Measurements from ENCODE around the gene PFKP.

Gene PFKP

DNA sequence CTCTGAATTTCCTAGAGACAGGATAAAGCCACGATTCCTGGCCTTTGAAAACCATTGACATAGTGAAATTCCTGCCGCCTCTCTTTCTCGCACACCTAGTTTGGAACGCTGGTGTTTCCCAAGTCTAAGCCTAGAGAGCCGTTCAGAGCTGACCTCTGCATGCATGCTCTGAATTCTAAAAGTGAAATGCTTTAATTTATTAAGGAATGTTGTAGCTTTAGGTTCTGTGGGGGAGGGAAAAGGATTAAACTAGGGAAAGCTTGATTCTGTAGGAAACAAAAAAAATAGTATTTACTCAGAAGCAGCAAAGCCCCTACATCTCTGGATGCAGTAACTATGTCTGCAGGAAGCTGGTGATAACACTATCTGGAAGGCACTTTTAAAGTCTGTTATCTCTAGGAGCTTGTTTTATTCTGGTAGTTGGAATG lies 27.3 kb downstream of the PFKP start:
- H3K4me1 ChIP-seq (ENCODE audit: low read length), result no peaks in the 10 kb centered on the region
- no peaks in the 10 kb centered on the region for H3K36me3 ChIP-seq (replicated peaks; ENCODE audit: insufficient read depth, low read length)
- no peak overlapping the region for H2AFZ ChIP-seq (ENCODE audit: low read length)
- DNase-seq, result no peak
- no peak overlapping the region for H3K9ac ChIP-seq (ENCODE audit: low read length)
- no peaks in the 10 kb centered on the region for H3F3A ChIP-seq (ENCODE audit: insufficient read depth, low read length)
- H3K4me3 ChIP-seq (ENCODE audit: low read length), result no peak overlapping the region
- H3K27me3 ChIP-seq (replicated peaks; ENCODE audit: insufficient read depth, low read length), result no peaks in the 10 kb centered on the region
- H3K9me2 ChIP-seq (replicated peaks; ENCODE audit: insufficient read depth, low read length), result no peaks in the 10 kb centered on the region
- H3K27ac ChIP-seq (ENCODE audit: low read length), result no peak overlapping the region
- TF ChIP-seq EZH2 (optimal IDR thresholded peaks at IDR 0.05; ENCODE audit: low read depth, low read length), result no peak
- no peak for TF ChIP-seq EZH2phosphoT487 (IDR thresholded peaks at IDR 0.05; ENCODE audit: low read length)
- H4K20me1 ChIP-seq (ENCODE audit: insufficient read depth, low read length), result no peaks in the 10 kb centered on the region
- no peaks in the 10 kb centered on the region; the same call in 1 of the 2 replicates for H3K9me3 ChIP-seq (replicated peaks; ENCODE audit: insufficient read depth, low read length)
- H3K79me2 ChIP-seq (ENCODE audit: low read length), result no peaks in the 10 kb centered on the region
- H3K4me2 ChIP-seq (ENCODE audit: low read depth, low read length), result no peak overlapping the region

DNA sequence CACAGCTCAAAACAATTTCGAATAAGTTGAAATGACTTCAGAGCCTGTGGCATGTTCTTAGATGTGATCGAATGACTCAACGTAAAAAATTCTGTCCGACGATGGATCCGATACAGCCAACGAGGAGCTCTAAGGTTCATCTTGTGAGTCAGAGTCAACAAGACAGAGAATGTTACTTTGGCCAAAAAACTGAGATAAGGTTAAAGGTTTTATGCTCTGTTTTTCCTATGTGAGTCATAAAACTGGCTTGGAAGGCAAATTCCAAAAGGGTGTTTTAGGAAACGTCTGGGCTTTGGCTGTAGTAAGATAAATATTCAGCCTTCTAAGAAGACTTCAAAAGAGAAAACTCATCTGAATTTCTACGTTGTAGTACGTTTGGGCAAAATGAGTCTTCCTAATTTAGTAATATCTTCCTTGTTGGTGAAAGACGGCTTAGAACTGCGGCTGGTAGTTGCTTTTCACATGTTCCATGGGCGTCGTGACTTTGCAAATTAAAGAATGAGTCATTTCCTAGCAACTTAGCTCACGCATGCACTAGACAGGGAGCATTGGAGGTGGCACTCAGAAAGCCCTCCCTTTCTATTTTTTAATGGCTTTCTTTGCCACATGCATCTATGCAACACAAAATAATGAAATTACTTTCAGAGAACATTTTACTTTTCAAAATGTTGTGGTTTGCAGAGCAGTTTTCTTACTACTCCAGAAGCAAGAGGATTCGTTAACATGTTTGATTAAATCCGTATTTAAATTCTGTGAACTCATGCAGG lies 28.2 kb downstream of the PFKP start:
- DNase-seq, result no peak
- Histone ChIP-seq H3K9ac (ENCODE audit: low read length) (no peak overlapping the region), H3F3A (ENCODE audit: insufficient read depth, low read length) (no peaks in the 10 kb centered on the region)

GRCh38 chr10:3096149-3096548 lies 28.8 kb downstream of the PFKP start:
- TF ChIP-seq EZH2phosphoT487 (IDR thresholded peaks at IDR 0.05; ENCODE audit: low read length), result no peak
- no peak for TF ChIP-seq CTCF (IDR thresholded peaks at IDR 0.05; ENCODE audit: low read length)

More for the DNA sequence above, 28.2 kb downstream of the PFKP start:
- no peak overlapping the region for H3K27ac ChIP-seq (ENCODE audit: low read length)
- TF ChIP-seq CTCF (IDR thresholded peaks at IDR 0.05; ENCODE audit: low read length), result no peak
- no peak for TF ChIP-seq EZH2phosphoT487 (IDR thresholded peaks at IDR 0.05; ENCODE audit: low read length)
- TF ChIP-seq EZH2 (optimal IDR thresholded peaks at IDR 0.05; ENCODE audit: low read depth, low read length), result no peak
- H3K27me3 ChIP-seq (replicated peaks; ENCODE audit: insufficient read depth, low read length), result no peaks in the 10 kb centered on the region
- H3K4me2 ChIP-seq (ENCODE audit: low read depth, low read length), result no peak overlapping the region
- H3K79me2 ChIP-seq (ENCODE audit: low read length), result no peaks in the 10 kb centered on the region
- H3K9me2 ChIP-seq (replicated peaks; ENCODE audit: insufficient read depth, low read length), result no peaks in the 10 kb centered on the region
- H4K20me1 ChIP-seq (ENCODE audit: insufficient read depth, low read length), result no peaks in the 10 kb centered on the region
- H3K4me3 ChIP-seq (ENCODE audit: low read length), result no peak overlapping the region
- H2AFZ ChIP-seq (ENCODE audit: low read length), result no peak overlapping the region
- no peaks in the 10 kb centered on the region for H3K4me1 ChIP-seq (ENCODE audit: low read length)
- H3K36me3 ChIP-seq (replicated peaks; ENCODE audit: insufficient read depth, low read length), result no peaks in the 10 kb centered on the region
- no peaks in the 10 kb centered on the region; the same call in 1 of the 2 replicates for H3K9me3 ChIP-seq (replicated peaks; ENCODE audit: insufficient read depth, low read length)

DNA sequence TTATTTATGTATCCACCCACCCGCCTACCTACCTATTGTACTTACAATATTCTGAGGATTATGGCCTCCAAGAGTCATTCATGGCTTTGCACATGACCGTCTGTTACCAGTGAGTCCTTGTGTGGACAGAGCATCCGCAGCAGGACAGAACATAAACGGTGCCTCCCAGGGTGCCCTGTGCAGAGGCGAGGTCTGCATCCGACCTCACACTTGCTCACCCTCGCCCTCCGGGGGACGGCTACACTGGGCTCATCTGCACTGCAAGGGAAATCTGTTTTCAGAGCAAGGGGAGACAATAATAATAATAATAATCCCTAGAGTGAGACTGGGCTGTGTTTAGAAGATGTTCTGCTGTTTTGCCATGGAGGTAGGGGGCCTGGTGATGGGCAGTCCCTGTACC lies 29.8 kb downstream of the PFKP start:
- Histone ChIP-seq H3F3A (ENCODE audit: insufficient read depth, low read length) (no peaks in the 10 kb centered on the region), H3K4me3 (ENCODE audit: low read length) (no peak overlapping the region), H3K27me3 (replicated peaks; ENCODE audit: insufficient read depth, low read length) (no peaks in the 10 kb centered on the region), H3K27ac (ENCODE audit: low read length) (no peak overlapping the region), H3K9ac (ENCODE audit: low read length) (no peak overlapping the region), H4K20me1 (ENCODE audit: insufficient read depth, low read length) (no peaks in the 10 kb centered on the region), H2AFZ (ENCODE audit: low read length) (no peak overlapping the region), H3K4me1 (ENCODE audit: low read length) (no peaks in the 10 kb centered on the region), H3K36me3 (replicated peaks; ENCODE audit: insufficient read depth, low read length) (no peaks in the 10 kb centered on the region), H3K9me2 (replicated peaks; ENCODE audit: insufficient read depth, low read length) (no peaks in the 10 kb centered on the region), H3K4me2 (ENCODE audit: low read depth, low read length) (no peak overlapping the region), H3K79me2 (ENCODE audit: low read length) (no peaks in the 10 kb centered on the region), H3K9me3 (replicated peaks; ENCODE audit: insufficient read depth, low read length) (no peaks in the 10 kb centered on the region; the same call in 1 of the 2 replicates)
- no peak for DNase-seq
- no peak for TF ChIP-seq EZH2phosphoT487 (IDR thresholded peaks at IDR 0.05; ENCODE audit: low read length)
- no peak for TF ChIP-seq EZH2 (optimal IDR thresholded peaks at IDR 0.05; ENCODE audit: low read depth, low read length)
- no peak for TF ChIP-seq CTCF (IDR thresholded peaks at IDR 0.05; ENCODE audit: low read length)

More at GRCh38 chr10:3096149-3096548, 28.8 kb downstream of the PFKP start:
- Histone ChIP-seq H3K9me3 (replicated peaks; ENCODE audit: insufficient read depth, low read length) (no peaks in the 10 kb centered on the region; the same call in 1 of the 2 replicates), H3K79me2 (ENCODE audit: low read length) (no peaks in the 10 kb centered on the region), H3K9me2 (replicated peaks; ENCODE audit: insufficient read depth, low read length) (no peaks in the 10 kb centered on the region), H3K9ac (ENCODE audit: low read length) (no peak overlapping the region), H3K36me3 (replicated peaks; ENCODE audit: insufficient read depth, low read length) (no peaks in the 10 kb centered on the region), H3K27ac (ENCODE audit: low read length) (no peak overlapping the region), H4K20me1 (ENCODE audit: insufficient read depth, low read length) (no peaks in the 10 kb centered on the region), H3F3A (ENCODE audit: insufficient read depth, low read length) (no peaks in the 10 kb centered on the region), H3K4me1 (ENCODE audit: low read length) (no peaks in the 10 kb centered on the region), H3K27me3 (replicated peaks; ENCODE audit: insufficient read depth, low read length) (no peaks in the 10 kb centered on the region), H3K4me2 (ENCODE audit: low read depth, low read length) (no peak overlapping the region), H2AFZ (ENCODE audit: low read length) (no peak overlapping the region), H3K4me3 (ENCODE audit: low read length) (no peak overlapping the region)
- no peak for DNase-seq

All from MM.1S (cell line).